A549 (cell line): ENCODE data around the gene CAMSAP1. TPM values are rescaled to one million over a fixed set of nuclear protein-coding genes. Genes with fewer than 3 reads are reported as not detected.

Source experiments
- ATAC-seq, 2 experiments: fragments of 200-7000 bp in 1 of 2; fragments of >200 bp in 1 of 2; cut with Nextera tagmentation in 1 of 2; cut with Tn5 transposase in 1 of 2; 3 replicates each; pipeline versions ENCODE4 v1.8.0 to v1.9.1; 2018 to 2020; ENCODE audit warnings: mild to moderate bottlenecking in 1 of 2, moderate library complexity in 1 of 2
- CTCF ChIA-PET: fragments of 300-600 bp; sonication (Branson Sonifier 250); formaldehyde crosslinking; extraction: SDS; loops from one replicate; lab custom pipeline; 2021; ENCODE audit warnings: antibody characterized with exemption, inconsistent platforms; lab: Yijun Ruan, JAX
- POLR2A ChIA-PET: fragments of 350-600 bp; formaldehyde crosslinking; extraction: SDS; loops from one replicate; lab custom pipeline; 2021; ENCODE audit warnings: antibody characterized with exemption, inconsistent platforms; lab: Yijun Ruan, JAX
- DNase-seq, 2 experiments: peaks; one replicate each; pipeline versions ENCODE4 v3.0.0 to v3.0.0-alpha.2; 2011 to 2016; ENCODE audit warnings: low read depth in 1 of 2, low spot score in 1 of 2
- FAIRE-seq: peaks from 2 replicates; lab custom pipeline; 2011; peaks lifted over from hg19 to GRCh38; lab: Jason Lieb, UNC
- H3K27ac ChIP-seq, 2 experiments: fragments of >200 bp; sonication (Bioruptor Twin); formaldehyde crosslinking; 3 replicates each; pipeline ENCODE4 v1.5.1; 2016 to 2017
- H3K4me1 ChIP-seq: fragments of >200 bp; sonication (Bioruptor Twin); formaldehyde crosslinking; 3 replicates; pipeline ENCODE4 v1.6.1; 2016
- H3K4me2 ChIP-seq: fragments of >200 bp; sonication (Bioruptor Twin); formaldehyde crosslinking; 3 replicates; pipeline ENCODE4 v1.6.1; 2016
- H3K4me3 ChIP-seq: fragments of >200 bp; sonication (Bioruptor Twin); formaldehyde crosslinking; 3 replicates; pipeline ENCODE4 v1.5.1; 2016
- H3K9me3 ChIP-seq: fragments of >200 bp; sonication (Bioruptor Twin); formaldehyde crosslinking; 3 replicates; pipeline ENCODE4 v1.6.1; 2016
- BCL3 ChIP-seq: fragments of >200 bp; sonication (Bioruptor Twin); formaldehyde crosslinking; IDR thresholded peaks from 3 replicates; pipeline ENCODE4 v1.6.1; 2016
- BHLHE40 ChIP-seq: IDR thresholded peaks from 2 replicates; pipeline ENCODE4 v1.6.1; 2012; ENCODE audit warnings: low read depth, low read length, inconsistent platforms
- CEBPB ChIP-seq, 2 experiments: fragments of >200 bp in 1 of 2; sonication (Bioruptor Twin) in 1 of 2; formaldehyde crosslinking in 1 of 2; IDR thresholded peaks; 2 replicates each; pipeline ENCODE4 v1.6.1; 2012 to 2016
- CTCF ChIP-seq: fragments of >200 bp; sonication (Bioruptor Twin); formaldehyde crosslinking; IDR thresholded peaks from 3 replicates; pipeline ENCODE4 v1.5.1; 2016
- E2F6 ChIP-seq: IDR thresholded peaks from 2 replicates; pipeline ENCODE4 v1.6.1; 2012; ENCODE audit warnings: low read depth, borderline replicate concordance
- EHF ChIP-seq: fragments of 250-450 bp; sonication (Bioruptor Pico); IDR thresholded peaks from 2 replicates; pipeline ENCODE4 v1.5.0; 2020; ENCODE audit warnings: mild to moderate bottlenecking
- EHMT2 ChIP-seq: fragments of 200-600 bp; sonication (generic); IDR thresholded peaks from 2 replicates; pipeline ENCODE4 v1.6.1; 2016; ENCODE audit warnings: antibody characterized with exemption, low read depth, mild to moderate bottlenecking, moderate library complexity
- ELK1 ChIP-seq: fragments of 150-350 bp; IDR thresholded peaks from 2 replicates; pipeline ENCODE4 v1.6.1; 2014; ENCODE audit warnings: low read depth, mild to moderate bottlenecking, low read length
- EP300 ChIP-seq, 2 experiments: fragments of >200 bp; sonication (Bioruptor Twin); formaldehyde crosslinking; IDR thresholded peaks; 2 replicates in 1 of 2; 3 replicates in 1 of 2; pipeline ENCODE4 v1.6.1; 2016 to 2017
- FOSB ChIP-seq: fragments of 250-450 bp; sonication (Bioruptor Pico); IDR thresholded peaks from 2 replicates; pipeline ENCODE4 v1.5.0; 2020; ENCODE audit warnings: mild to moderate bottlenecking, moderate library complexity
- HEYL ChIP-seq: fragments of 250-450 bp; sonication (Bioruptor Pico); IDR thresholded peaks from 2 replicates; pipeline ENCODE4 v1.8.0; 2021; ENCODE audit warnings: mild to moderate bottlenecking, moderate library complexity
- HOXA7 ChIP-seq: fragments of 250-450 bp; sonication (Bioruptor Pico); IDR thresholded peaks from 2 replicates; pipeline ENCODE4 v1.5.0; 2020; ENCODE audit warnings: mild to moderate bottlenecking, moderate library complexity
- HOXB13 ChIP-seq: fragments of 250-450 bp; sonication (Bioruptor Pico); IDR thresholded peaks from 2 replicates; pipeline ENCODE4 v1.5.0; 2020; ENCODE audit warnings: low read depth, mild to moderate bottlenecking, moderate library complexity
- HOXB5 ChIP-seq: fragments of 250-450 bp; sonication (Bioruptor Pico); IDR thresholded peaks from 2 replicates; pipeline ENCODE4 v1.5.0; 2020; ENCODE audit warnings: mild to moderate bottlenecking, moderate library complexity
- JUN ChIP-seq, 2 experiments: fragments of >200 bp; sonication (Bioruptor Twin); formaldehyde crosslinking; IDR thresholded peaks; 2 replicates in 1 of 2; 3 replicates in 1 of 2; pipeline ENCODE4 v1.6.1; 2016 to 2017
- KDM1A ChIP-seq: fragments of 200-600 bp; sonication (generic); IDR thresholded peaks from 2 replicates; pipeline ENCODE4 v1.6.1; 2016; ENCODE audit warnings: low read depth, mild to moderate bottlenecking
- MAX ChIP-seq: IDR thresholded peaks from 2 replicates; pipeline ENCODE4 v1.6.1; 2012
- NPAS2 ChIP-seq: fragments of 250-450 bp; sonication (Bioruptor Pico); IDR thresholded peaks from 2 replicates; pipeline ENCODE4 v1.8.0; 2022; ENCODE audit warnings: mild to moderate bottlenecking, moderate library complexity, borderline replicate concordance
- POLR2A ChIP-seq: IDR thresholded peaks from 2 replicates; pipeline ENCODE4 v1.6.1; 2012; ENCODE audit warnings: mild to moderate bottlenecking, low read length
- POLR2AphosphoS2 ChIP-seq: conservative IDR thresholded peaks from 2 replicates; pipeline ENCODE4 v1.6.1; 2012; ENCODE audit warnings: low read length, improper control_type of control experiment, inconsistent platforms
- RAD21 ChIP-seq, 2 experiments: fragments of >200 bp in 1 of 2; sonication (Bioruptor Twin) in 1 of 2; formaldehyde crosslinking in 1 of 2; IDR thresholded peaks in 1 of 2; conservative IDR thresholded peaks in 1 of 2; 2 replicates in 1 of 2; 3 replicates in 1 of 2; pipeline ENCODE4 v1.6.1; 2012 to 2018; ENCODE audit warnings: inconsistent platforms in 1 of 2
- SMC3 ChIP-seq: fragments of >200 bp; sonication (Bioruptor Twin); formaldehyde crosslinking; IDR thresholded peaks from 3 replicates; pipeline ENCODE4 v1.6.1; 2018; ENCODE audit warnings: inconsistent platforms
- SREBF2 ChIP-seq: fragments of 450-650 bp; IDR thresholded peaks from 2 replicates; pipeline ENCODE4 v1.6.1; 2014; ENCODE audit warnings: mild to moderate bottlenecking, moderate library complexity
- TFCP2L1 ChIP-seq: fragments of 250-450 bp; sonication (Bioruptor Pico); IDR thresholded peaks from 2 replicates; pipeline ENCODE4 v1.5.0; 2021; ENCODE audit warnings: mild to moderate bottlenecking
- ZFP36 ChIP-seq: fragments of 450-650 bp; IDR thresholded peaks from 2 replicates; pipeline ENCODE4 v1.6.1; 2014; ENCODE audit warnings: borderline replicate concordance; ENCODE audit not compliant: partially characterized antibody
- ZSCAN20 ChIP-seq: fragments of 250-450 bp; sonication (Bioruptor Pico); IDR thresholded peaks from 2 replicates; pipeline ENCODE4 v1.8.0; 2022; ENCODE audit warnings: mild to moderate bottlenecking, moderate library complexity
- WGBS: methylation state at CpG from one replicate; pipeline ENCODE4 v1.1.6; 2017; ENCODE audit errors: missing lambda C conversion rate; 5-methylcytosine and 5-hydroxymethylcytosine counted together
- polyA plus RNA-seq, 4 experiments: library from polyadenylated mRNA; depleted of rRNA in 3 of 4; stranded (reverse); fragments of >200 nt; fragmentation: RNase III in 1 of 4; extraction: RNeasy Plus Mini Kit Qiagen cat#74134 plus additional on column Dnase treatment in 1 of 4; gene quantifications; 2 replicates in 3 of 4; 3 replicates in 1 of 4; pipeline ENCODE4 v1.2.3, GENCODE V29; 2011 to 2017

CAMSAP1 gene
- polyA plus RNA-seq, 2 of the 4 experiments (the other 2 are of a cell fraction), result 8.6 to 15.0 TPM

- Histone ChIP-seq H3K27ac (no peak overlapping the region), H3K4me3 (no peak overlapping the region), H3K4me1 (no peaks in the 10 kb centered on the region), H3K9me3 (no peaks in the 10 kb centered on the region), H3K4me2 (no peak overlapping the region)
- DNase-seq (peak in 1 of 2 experiments; percentile 39), ATAC-seq (peak; percentile 22 to 47; a peak in 4 of 6 replicates), FAIRE-seq (no peak)
- POLR2A ChIA-PET, result no interaction called here
- CTCF ChIA-PET, result interaction anchor here (1.6 kb wide), 1 partner anchor 19 kb away, joined by 3 read pairs; no protein-coding TSS in a partner anchor
- TF ChIP-seq JUN (IDR thresholded peaks at IDR 0.05) (no peak), E2F6 (no peak), CTCF (no peak), EHF (CRISPR knock-in tag) (no peak), BHLHE40 (no peak), HOXA7 (CRISPR knock-in tag) (no peak), EP300 (IDR thresholded peaks at IDR 0.05) (no peak), HOXB13 (CRISPR knock-in tag) (no peak), HEYL (no peak), ELK1 (no peak), EHMT2 (no peak), FOSB (CRISPR knock-in tag) (no peak), TFCP2L1 (CRISPR knock-in tag) (no peak), ZSCAN20 (CRISPR knock-in tag) (no peak), HOXB5 (CRISPR knock-in tag) (no peak), KDM1A (no peak), RAD21 (conservative IDR thresholded peaks at IDR 0.05 in 1 of 2, IDR thresholded peaks at IDR 0.05 in 1 of 2) (no peak), ZFP36 (no peak), POLR2A (no peak), NPAS2 (CRISPR knock-in tag) (no peak)
- WGBS, result 78% methylated on average over 6 of the region's 13 CpGs
Observed at GRCh38 chr9:135772056-135772646, 135.2 kb downstream of the CAMSAP1 start.

GRCh38 chr9:135771401-135772051, 135.8 kb downstream of the CAMSAP1 start:
- Histone ChIP-seq H3K4me3 (no peak overlapping the region), H3K4me2 (no peak overlapping the region), H3K27ac (no peak overlapping the region), H3K9me3 (no peaks in the 10 kb centered on the region), H3K4me1 (no peaks in the 10 kb centered on the region)
- ChIA-PET CTCF (no interaction called here), POLR2A (no interaction called here)
- TF ChIP-seq POLR2AphosphoS2 (no peak), FOSB (CRISPR knock-in tag) (no peak), SMC3 (no peak), MAX (no peak), BCL3 (no peak), CEBPB (IDR thresholded peaks at IDR 0.05) (no peak), SREBF2 (no peak), JUN (IDR thresholded peaks at IDR 0.05) (no peak), HOXB13 (CRISPR knock-in tag) (no peak)
- DNase-seq (no peak), FAIRE-seq (no peak), ATAC-seq (no peak; a peak in 1 of 6 replicates)
- 41% methylated on average over 9 of the region's 21 CpGs for WGBS
